GM18858 (cell line): ENCODE data around the gene PRSS2.

Experiments used
- ATAC-seq: cut with Tn5 transposase; IDR thresholded peaks from one replicate; pipeline ENCODE4 v1.9.1; 2021; ENCODE audit not compliant: unreplicated experiment

The PRSS2 gene

GRCh38 chr7:142800699-142801260, 30.0 kb downstream of the PRSS2 start:
- no peak for ATAC-seq

GRCh38 chr7:142801601-142802295, 31.0 kb downstream of the PRSS2 start:
- ATAC-seq, result no peak

GRCh38 chr7:142802301-142802700, 31.5 kb downstream of the PRSS2 start:
- ATAC-seq, result no peak

GRCh38 chr7:142803901-142804300, 33.1 kb downstream of the PRSS2 start:
- ATAC-seq, result no peak

GRCh38 chr7:142804728-142805207, 34.0 kb downstream of the PRSS2 start:
- ATAC-seq, result peak; percentile 16

GRCh38 chr7:142805350-142806021, 34.7 kb downstream of the PRSS2 start:
- ATAC-seq, result no peak

- ATAC-seq, result no peak
Measured at GRCh38 chr7:142806022-142806356, 35.2 kb downstream of the PRSS2 start.

- ATAC-seq, result no peak
Measured at GRCh38 chr7:142806957-142807356, 36.2 kb downstream of the PRSS2 start.

GRCh38 chr7:142807855-142808460, 37.2 kb downstream of the PRSS2 start:
- peak; percentile 22 for ATAC-seq

- ATAC-seq, result peak; percentile 7
Measured at GRCh38 chr7:142808461-142808801, 37.7 kb downstream of the PRSS2 start.

GRCh38 chr7:142808802-142809583, 38.2 kb downstream of the PRSS2 start:
- ATAC-seq, result peak; percentile 86

GRCh38 chr7:142809671-142810070, 38.9 kb downstream of the PRSS2 start:
- no peak for ATAC-seq

- ATAC-seq, result no peak
Measured at GRCh38 chr7:142811154-142811737, 40.5 kb downstream of the PRSS2 start.

- ATAC-seq, result no peak
Measured at GRCh38 chr7:142812437-142813215, 41.9 kb downstream of the PRSS2 start.

- ATAC-seq, result no peak
Measured at GRCh38 chr7:142813226-142813625, 42.5 kb downstream of the PRSS2 start.

- ATAC-seq, result no peak
Measured at GRCh38 chr7:142813699-142814098, 42.9 kb downstream of the PRSS2 start.

- ATAC-seq, result no peak
Measured at GRCh38 chr7:142814451-142814850, 43.7 kb downstream of the PRSS2 start.

- ATAC-seq, result no peak
Measured at GRCh38 chr7:142815134-142815533, 44.4 kb downstream of the PRSS2 start.

GRCh38 chr7:142817506-142817905, 46.7 kb downstream of the PRSS2 start:
- ATAC-seq, result no peak

GRCh38 chr7:142819530-142819929, 48.8 kb downstream of the PRSS2 start:
- ATAC-seq, result no peak
